Measurements from ENCODE around the gene RXFP2. TPM values are rescaled to one million over a fixed set of nuclear protein-coding genes. Genes with fewer than 3 reads are reported as not detected.

RXFP2 gene
- total and polyA plus RNA-seq, 4 experiments from 2014 or later = not detected

GRCh38 chr13:31815361-31816144 is 76.2 kb downstream of the RXFP2 start:
- Mint-ChIP-seq H3K27ac (no peak overlapping the region), H3K4me1 (peaks cover 0 to 3% (median 0%) of the 10 kb centered on the region in 4 donors), H3K27me3 (no peaks in the 10 kb centered on the region), H3K4me3 (no peak overlapping the region), H3K36me3 (peaks cover 0 to 10% of the 10 kb centered on the region in 2 donors), H3K9me3 (peaks cover 0 to 51% (median 36%) of the 10 kb centered on the region in 8 donors)
- Histone ChIP-seq H3K27me3 (ENCODE audit: insufficient read depth, low read length) (no peaks in the 10 kb centered on the region), H3K4me1 (ENCODE audit: insufficient read depth, low read length) (no peaks in the 10 kb centered on the region), H3K9me3 (ENCODE audit: control insufficient read depth in 1 of 2, low read length in 2 of 2) (no peaks in the 10 kb centered on the region), H3K36me3 (ENCODE audit: insufficient read depth, low read length) (no peaks in the 10 kb centered on the region), H3K27ac (ENCODE audit: low read depth, low read length) (no peak overlapping the region), H3K4me3 (ENCODE audit: low read length in 2 of 2) (no peak overlapping the region)
- intact Hi-C loops (cut with micrococcal nuclease) = no loop called here
- ChIA-PET CTCF (ENCODE audit: partially characterized antibody) (interaction anchor here (1.8 kb wide), 1 partner anchor 94 kb away, joined by 3 read pairs; no protein-coding TSS in a partner anchor), POLR2A (ENCODE audit: partially characterized antibody) (interaction anchor here (1.5 kb wide), 1 partner anchor 11 kb away, joined by 3 read pairs; no protein-coding TSS in a partner anchor)
- no peak for DNase-seq

- DNase-seq = no peak
- Histone ChIP-seq H3K9me3 (ENCODE audit: control insufficient read depth in 1 of 2, low read length in 2 of 2) (no peaks in the 10 kb centered on the region), H3K36me3 (ENCODE audit: insufficient read depth, low read length) (no peaks in the 10 kb centered on the region), H3K27ac (ENCODE audit: low read depth, low read length) (no peak overlapping the region), H3K4me1 (ENCODE audit: insufficient read depth, low read length) (no peaks in the 10 kb centered on the region), H3K4me3 (ENCODE audit: low read length in 2 of 2) (no peak overlapping the region), H3K27me3 (ENCODE audit: insufficient read depth, low read length) (no peaks in the 10 kb centered on the region)
- H3K4me3 Mint-ChIP-seq = no peak overlapping the region
- H3K4me1 Mint-ChIP-seq = no peaks in the 10 kb centered on the region
- H3K36me3 Mint-ChIP-seq = peaks cover 0 to 10% of the 10 kb centered on the region in 2 donors
- H3K9me3 Mint-ChIP-seq = peaks cover 0 to 44% (median 26%) of the 10 kb centered on the region in 8 donors
- H3K27ac Mint-ChIP-seq = no peak overlapping the region
- ChIA-PET CTCF (ENCODE audit: partially characterized antibody) (no interaction called here), POLR2A (ENCODE audit: partially characterized antibody) (interaction anchor here (1.1 kb wide), 1 partner anchor 11 kb away, joined by 3 read pairs; no protein-coding TSS in a partner anchor)
- intact Hi-C loops (cut with micrococcal nuclease) = no loop called here
- H3K27me3 Mint-ChIP-seq = no peaks in the 10 kb centered on the region
These were observed 78.9 kb downstream of the RXFP2 start for GRCh38 chr13:31818236-31818635.

GRCh38 chr13:31824705-31825517 is 85.6 kb downstream of the RXFP2 start:
- no peaks in the 10 kb centered on the region for H3K36me3 Mint-ChIP-seq
- Histone ChIP-seq H3K27ac (ENCODE audit: low read depth, low read length) (no peak overlapping the region), H3K9me3 (ENCODE audit: control insufficient read depth in 1 of 2, low read length in 2 of 2) (no peaks in the 10 kb centered on the region), H3K27me3 (ENCODE audit: insufficient read depth, low read length) (no peaks in the 10 kb centered on the region), H3K4me1 (ENCODE audit: insufficient read depth, low read length) (peaks cover 5% of the 10 kb centered on the region), H3K36me3 (ENCODE audit: insufficient read depth, low read length) (no peaks in the 10 kb centered on the region), H3K4me3 (ENCODE audit: low read length in 2 of 2) (no peak overlapping the region)
- H3K4me1 Mint-ChIP-seq = peaks cover 4 to 13% (median 7%) of the 10 kb centered on the region in 4 donors
- peak overlapping the region in 5 of 7 donors; percentile 4 to 91 (median 52) for H3K27ac Mint-ChIP-seq
- no peaks in the 10 kb centered on the region for H3K9me3 Mint-ChIP-seq
- peak overlapping the region in 2 of 8 donors; percentile 17 to 46 for H3K4me3 Mint-ChIP-seq
- POLR2A ChIA-PET (ENCODE audit: partially characterized antibody) = interaction anchor here (1.0 to 1.9 kb wide), 2 partner anchors 18 to 24 kb away, joined by 3 to 4 read pairs; no protein-coding TSS in a partner anchor
- intact Hi-C loops (cut with micrococcal nuclease) = loop anchor here (2.0 kb wide), 2 partner anchors 18 to 340 kb away; no protein-coding TSS in a partner anchor
- CTCF ChIA-PET (ENCODE audit: partially characterized antibody) = interaction anchor here (0.8 to 2.1 kb wide), 6 partner anchors 18 to 615 kb away, joined by 3 to 9 read pairs (median 4); partner anchors contain the start of genes BRCA2 and ZAR1L
- no peaks in the 10 kb centered on the region for H3K27me3 Mint-ChIP-seq
- DNase-seq = peak in 4 of 5 donors; percentile 21 to 30 (median 26)

- Mint-ChIP-seq H3K36me3 (no peaks in the 10 kb centered on the region), H3K4me1 (peaks cover 4 to 13% (median 7%) of the 10 kb centered on the region in 4 donors)
These were observed 87.2 kb downstream of the RXFP2 start for GRCh38 chr13:31826521-31826920.

GRCh38 chr13:31827707-31828106 is 88.4 kb downstream of the RXFP2 start:
- H3K4me3 ChIP-seq (ENCODE audit: low read length in 2 of 2) = no peak overlapping the region
- Mint-ChIP-seq H3K4me3 (peak overlapping the region in 2 of 8 donors; percentile 37 to 39), H3K27ac (peak overlapping the region in 1 of 7 donors; percentile 49), H3K4me1 (peaks cover 4 to 13% (median 7%) of the 10 kb centered on the region in 4 donors), H3K27me3 (no peaks in the 10 kb centered on the region), H3K36me3 (no peaks in the 10 kb centered on the region), H3K9me3 (no peaks in the 10 kb centered on the region)
- intact Hi-C loops (cut with micrococcal nuclease) = no loop called here
- CTCF ChIA-PET (ENCODE audit: partially characterized antibody) = interaction anchor here (0.8 kb wide), 1 partner anchor 823 kb away, joined by 3 read pairs; no protein-coding TSS in a partner anchor
- no peak for DNase-seq
- peaks cover 5% of the 10 kb centered on the region for H3K4me1 ChIP-seq (ENCODE audit: insufficient read depth, low read length)
- H3K27ac ChIP-seq (ENCODE audit: low read depth, low read length) = no peak overlapping the region
- no peaks in the 10 kb centered on the region for H3K36me3 ChIP-seq (ENCODE audit: insufficient read depth, low read length)
- POLR2A ChIA-PET (ENCODE audit: partially characterized antibody) = interaction anchor here (1.6 kb wide), 1 partner anchor 21 kb away, joined by 3 read pairs; no protein-coding TSS in a partner anchor
- no peaks in the 10 kb centered on the region for H3K27me3 ChIP-seq (ENCODE audit: insufficient read depth, low read length)
- H3K9me3 ChIP-seq (ENCODE audit: control insufficient read depth in 1 of 2, low read length in 2 of 2) = no peaks in the 10 kb centered on the region

More at GRCh38 chr13:31826521-31826920, 87.2 kb downstream of the RXFP2 start:
- intact Hi-C loops (cut with micrococcal nuclease) = no loop called here
- Histone ChIP-seq H3K27me3 (ENCODE audit: insufficient read depth, low read length) (no peaks in the 10 kb centered on the region), H3K27ac (ENCODE audit: low read depth, low read length) (no peak overlapping the region), H3K4me3 (ENCODE audit: low read length in 2 of 2) (no peak overlapping the region), H3K4me1 (ENCODE audit: insufficient read depth, low read length) (peaks cover 5% of the 10 kb centered on the region), H3K36me3 (ENCODE audit: insufficient read depth, low read length) (no peaks in the 10 kb centered on the region), H3K9me3 (ENCODE audit: control insufficient read depth in 1 of 2, low read length in 2 of 2) (no peaks in the 10 kb centered on the region)
- Mint-ChIP-seq H3K4me3 (no peak overlapping the region), H3K27me3 (no peaks in the 10 kb centered on the region), H3K27ac (peak overlapping the region in 1 of 7 donors; percentile 24), H3K9me3 (no peaks in the 10 kb centered on the region)
- no peak for DNase-seq
- CTCF ChIA-PET (ENCODE audit: partially characterized antibody) = interaction anchor here (1.3 kb wide), 1 partner anchor 25 kb away, joined by 3 read pairs; no protein-coding TSS in a partner anchor
- POLR2A ChIA-PET (ENCODE audit: partially characterized antibody) = no interaction called here

- ChIA-PET POLR2A (ENCODE audit: partially characterized antibody) (no interaction called here), CTCF (ENCODE audit: partially characterized antibody) (no interaction called here)
- DNase-seq = no peak
- no peak overlapping the region for H3K27ac Mint-ChIP-seq
- no peak overlapping the region for H3K4me3 Mint-ChIP-seq
- intact Hi-C loops (cut with micrococcal nuclease) = no loop called here
- no peaks in the 10 kb centered on the region for H3K36me3 Mint-ChIP-seq
- no peaks in the 10 kb centered on the region for H3K36me3 ChIP-seq (ENCODE audit: insufficient read depth, low read length)
- H3K9me3 Mint-ChIP-seq = peaks cover 0 to 4% (median 0%) of the 10 kb centered on the region in 8 donors
- no peaks in the 10 kb centered on the region for H3K27me3 ChIP-seq (ENCODE audit: insufficient read depth, low read length)
- H3K9me3 ChIP-seq (ENCODE audit: control insufficient read depth in 1 of 2, low read length in 2 of 2) = no peaks in the 10 kb centered on the region
- H3K4me1 Mint-ChIP-seq = no peaks in the 10 kb centered on the region
- H3K4me1 ChIP-seq (ENCODE audit: insufficient read depth, low read length) = no peaks in the 10 kb centered on the region
- peaks cover 2% of the 10 kb centered on the region in 2 donors for H3K27me3 Mint-ChIP-seq
- H3K27ac ChIP-seq (ENCODE audit: low read depth, low read length) = no peak overlapping the region
- no peak overlapping the region for H3K4me3 ChIP-seq (ENCODE audit: low read length in 2 of 2)
These were observed 96.6 kb downstream of the RXFP2 start for GRCh38 chr13:31835932-31836331.
